SK-N-MC (cell line): ENCODE data around the gene TEAD2.

Experiments
- EZH2 ChIP-seq: fragments of 200-600 bp; sonication (generic); IDR thresholded peaks from one replicate; pipeline ENCODE4 v1.6.1; 2017; ENCODE audit warnings: antibody characterized with exemption
- FOXP2 ChIP-seq: optimal IDR thresholded peaks from 2 replicates; pipeline ENCODE3; 2011; ENCODE audit warnings: mild to moderate bottlenecking, moderate library complexity; ENCODE audit not compliant: insufficient read depth; ENCODE audit errors: extremely low read length, control extremely low read depth
- POLR2AphosphoS5 ChIP-seq: IDR thresholded peaks from 2 replicates; pipeline ENCODE4 v1.6.1; 2012; ENCODE audit warnings: mild to moderate bottlenecking, low read depth, low read length, borderline replicate concordance

DNA sequence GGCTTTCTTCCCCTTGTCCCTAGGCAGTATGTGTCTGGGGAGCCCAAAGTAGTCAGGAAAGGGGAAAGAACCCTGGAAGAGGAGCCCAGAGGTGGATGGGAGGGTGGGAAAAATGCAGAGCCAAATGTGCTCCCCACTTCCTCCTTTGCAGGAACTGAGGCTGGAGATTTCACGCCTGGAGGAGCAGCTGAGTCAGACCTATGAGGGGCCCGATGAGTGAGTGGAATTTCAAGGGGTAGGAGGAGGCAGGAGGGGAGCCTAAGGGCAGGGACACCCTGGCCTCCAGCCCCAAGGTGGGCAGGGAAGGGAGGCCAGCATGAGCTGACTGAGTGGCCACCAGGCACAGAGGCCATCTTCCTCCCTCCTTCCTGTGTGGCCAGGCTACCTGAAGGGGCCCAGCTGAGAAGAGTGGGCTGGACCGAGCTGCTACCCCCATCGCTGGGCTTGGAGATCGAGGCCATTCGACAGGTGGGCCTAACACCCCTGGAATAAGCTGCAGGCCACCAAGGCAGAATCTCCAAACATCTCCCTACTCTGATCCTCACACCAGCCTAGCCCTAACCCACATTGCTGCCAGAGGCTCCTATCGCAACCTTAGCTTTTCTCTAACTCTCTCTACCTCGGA is 46.7 kb upstream of the TEAD2 start:
- no peak for TF ChIP-seq POLR2AphosphoS5
- TF ChIP-seq EZH2: no peak
- no peak for TF ChIP-seq FOXP2
